Keratinocyte (primary cell): Measurements from ENCODE around the gene INSR. TPM values are rescaled to one million over a fixed set of nuclear protein-coding genes. Genes with fewer than 3 reads are reported as not detected.

ENCODE experiments used
- DNase-seq: peaks from one replicate; pipeline ENCODE4 v3.0.0-alpha.2; 2011; ENCODE audit warnings: low read depth, missing footprints, low spot score
- FAIRE-seq: peaks from 2 replicates; lab custom pipeline; 2011; peaks lifted over from hg19 to GRCh38; lab: Jason Lieb, UNC
- H2AFZ ChIP-seq: 2 replicates; pipeline ENCODE4 v1.6.0; 2012; ENCODE audit warnings: low read length, control low read depth, inconsistent platforms; ENCODE audit not compliant: control insufficient read depth
- H3K27ac ChIP-seq: 2 replicates; pipeline ENCODE4 v1.5.1; 2011; ENCODE audit warnings: low read length; ENCODE audit not compliant: control insufficient read depth, insufficient read depth
- H3K27me3 ChIP-seq: 3 replicates; pipeline ENCODE4 v1.6.0; 2011; ENCODE audit warnings: low read length; ENCODE audit not compliant: control insufficient read depth, insufficient read depth; ENCODE audit errors: extremely low read depth
- H3K36me3 ChIP-seq, 2 experiments: 2 replicates in 1 of 2; 3 replicates in 1 of 2; pipeline ENCODE4 v1.5.1; 2011; ENCODE audit warnings: low read length in 2 of 2, mild to moderate bottlenecking in 1 of 2; ENCODE audit not compliant: control insufficient read depth in 2 of 2, insufficient read depth in 2 of 2; ENCODE audit errors: extremely low read depth in 1 of 2
- H3K4me1 ChIP-seq: 3 replicates; pipeline ENCODE4 v1.5.1; 2011; ENCODE audit warnings: low read length; ENCODE audit not compliant: control insufficient read depth, insufficient read depth; ENCODE audit errors: extremely low read depth
- H3K4me2 ChIP-seq: 3 replicates; pipeline ENCODE4 v1.6.0; 2011; ENCODE audit warnings: low read depth, low read length; ENCODE audit not compliant: control insufficient read depth, insufficient read depth; ENCODE audit errors: extremely low read depth
- H3K4me3 ChIP-seq, 3 experiments: fragments of 200-600 bp in 1 of 3; sonication (generic) in 1 of 3; 2 replicates in 2 of 3; 3 replicates in 1 of 3; pipeline ENCODE4 v1.5.1; 2011 to 2016; ENCODE audit warnings: low read length in 3 of 3, mild to moderate bottlenecking in 3 of 3, control low read depth in 2 of 3, inconsistent platforms in 1 of 3, low read depth in 1 of 3, mixed read lengths in 1 of 3, mixed run types in 1 of 3, moderate library complexity in 1 of 3; ENCODE audit not compliant: control insufficient read depth in 2 of 3, insufficient read depth in 2 of 3; ENCODE audit errors: extremely low read depth in 1 of 3
- H3K79me2 ChIP-seq: 2 replicates; pipeline ENCODE4 v1.6.0; 2012; ENCODE audit warnings: low read length; ENCODE audit not compliant: control insufficient read depth, insufficient read depth
- H3K9ac ChIP-seq: 3 replicates; pipeline ENCODE4 v1.6.0; 2011; ENCODE audit warnings: low read length; ENCODE audit not compliant: control insufficient read depth, insufficient read depth; ENCODE audit errors: extremely low read depth
- H3K9me1 ChIP-seq: 3 replicates; pipeline ENCODE4 v1.6.0; 2011; ENCODE audit warnings: low read length; ENCODE audit not compliant: control insufficient read depth, insufficient read depth; ENCODE audit errors: extremely low read depth
- H3K9me3 ChIP-seq: 2 replicates; pipeline ENCODE4 v1.5.1; 2012; ENCODE audit warnings: low read depth, low read length; ENCODE audit not compliant: control insufficient read depth
- H4K20me1 ChIP-seq: 3 replicates; pipeline ENCODE4 v1.6.0; 2011; ENCODE audit warnings: low read length; ENCODE audit not compliant: control insufficient read depth, insufficient read depth; ENCODE audit errors: extremely low read depth
- CTCF ChIP-seq, 3 experiments: IDR thresholded peaks in 1 of 3; conservative IDR thresholded peaks in 1 of 3; optimal IDR thresholded peaks in 1 of 3; 2 replicates in 2 of 3; 3 replicates in 1 of 3; pipeline versions ENCODE3 to v1.5.1; 2011; ENCODE audit warnings: low read length in 3 of 3, mild to moderate bottlenecking in 3 of 3, moderate library complexity in 2 of 3, control low read depth in 1 of 3, inconsistent platforms in 1 of 3; ENCODE audit not compliant: insufficient read depth in 2 of 3; ENCODE audit errors: extremely low read depth in 1 of 3
- EZH2 ChIP-seq: IDR thresholded peaks from one replicate; pipeline ENCODE4 v1.6.1; 2012; ENCODE audit warnings: inconsistent platforms, mild to moderate bottlenecking, low read length, moderate library complexity
- dilution Hi-C: fragments of 300-500 bp; cut with MboI; formaldehyde crosslinking; loops from one replicate; pipeline ENCODE4 v1.7.0; 2020; ENCODE audit warnings: low sequenced_read_pairs; ENCODE audit not compliant: extremely low pct_ligation_motif_present
- polyA plus RNA-seq, 5 experiments: library from polyadenylated mRNA; depleted of rRNA in 3 of 5; stranded (reverse) in 3 of 5; stranded (forward) in 1 of 5; unstranded in 1 of 5; fragments of >200 nt; gene quantifications; 1 replicate in 1 of 5; 2 replicates in 3 of 5; 3 replicates in 1 of 5; pipeline versions ENCODE4 v1.2.1 to v1.2.3, GENCODE V29; 2011 to 2012; ENCODE audit warnings: missing spikeins in 2 of 5, low read depth in 1 of 5, low replicate concordance in 1 of 5

INSR gene
- polyA plus RNA-seq, 1 donor (not counting 4 experiments of a cell fraction or from before 2014, with no cell fraction given), result 1.2 TPM

GRCh38 chr19:7252364-7252763 lies 41.9 kb downstream of the INSR start:
- H3K9me1 ChIP-seq, result no peaks in the 10 kb centered on the region
- no peak overlapping the region for H3K4me3 ChIP-seq
- no peaks in the 10 kb centered on the region for H3K36me3 ChIP-seq
- no peak overlapping the region for H2AFZ ChIP-seq
- no peaks in the 10 kb centered on the region for H3K79me2 ChIP-seq
- H3K27me3 ChIP-seq, result no peaks in the 10 kb centered on the region
- H3K4me1 ChIP-seq, result no peaks in the 10 kb centered on the region
- no peaks in the 10 kb centered on the region for H4K20me1 ChIP-seq
- no peak overlapping the region for H3K27ac ChIP-seq
- FAIRE-seq (no peak), DNase-seq (no peak)
- no peak overlapping the region for H3K9ac ChIP-seq
- dilution Hi-C loops, result no loop called here
- H3K4me2 ChIP-seq, result no peak overlapping the region
- no peaks in the 10 kb centered on the region for H3K9me3 ChIP-seq
- TF ChIP-seq CTCF (optimal IDR thresholded peaks at IDR 0.05 in 1 of 3, IDR thresholded peaks at IDR 0.05 in 1 of 3, conservative IDR thresholded peaks at IDR 0.05 in 1 of 3; ENCODE audit: extremely low read depth in 1 of 3, insufficient read depth in 2 of 3, low read length in 3 of 3) (no peak), EZH2 (no peak)

GRCh38 chr19:7251494-7251893 lies 42.7 kb downstream of the INSR start:
- Histone ChIP-seq H3K36me3 (no peaks in the 10 kb centered on the region), H3K27ac (no peak overlapping the region), H3K4me3 (no peak overlapping the region), H3K4me1 (no peaks in the 10 kb centered on the region), H3K79me2 (no peaks in the 10 kb centered on the region), H2AFZ (no peak overlapping the region), H4K20me1 (no peaks in the 10 kb centered on the region), H3K27me3 (no peaks in the 10 kb centered on the region), H3K4me2 (no peak overlapping the region), H3K9ac (no peak overlapping the region), H3K9me3 (no peaks in the 10 kb centered on the region), H3K9me1 (no peaks in the 10 kb centered on the region)
- FAIRE-seq (no peak), DNase-seq (no peak)
- dilution Hi-C loops, result no loop called here
- TF ChIP-seq CTCF (optimal IDR thresholded peaks at IDR 0.05 in 1 of 3, IDR thresholded peaks at IDR 0.05 in 1 of 3, conservative IDR thresholded peaks at IDR 0.05 in 1 of 3; ENCODE audit: extremely low read depth in 1 of 3, insufficient read depth in 2 of 3, low read length in 3 of 3) (no peak), EZH2 (no peak)
